Subcutaneous abdominal adipose tissue (tissue), 5 donors: Measurements from ENCODE around the gene G6PD.
"Not testable (repeated sequence)": the region's sequence is repeated elsewhere in the genome, so short reads cannot be mapped to it uniquely, and the experiment has no call there.

Experiments
- H3K27ac ChIP-seq: one replicate; pipeline ENCODE4 v1.7.0; 2013; ENCODE audit warnings: low read depth, mild to moderate bottlenecking, inconsistent platforms, low read length, moderate library complexity
- H3K27me3 ChIP-seq, 5 donors: one replicate each; pipeline ENCODE4 v1.7.0; 2013; ENCODE audit warnings: low read length in 5 of 5, inconsistent platforms in 1 of 5; ENCODE audit not compliant: control insufficient read depth in 5 of 5, insufficient read depth in 4 of 5
- H3K36me3 ChIP-seq, 5 donors: one replicate each; pipeline ENCODE4 v1.7.0; 2013; ENCODE audit warnings: low read length in 5 of 5; ENCODE audit not compliant: control insufficient read depth in 5 of 5, insufficient read depth in 5 of 5
- H3K4me1 ChIP-seq, 5 donors: one replicate each; pipeline ENCODE4 v1.7.0; 2013; ENCODE audit warnings: low read length in 5 of 5, mild to moderate bottlenecking in 3 of 5, moderate library complexity in 1 of 5; ENCODE audit not compliant: control insufficient read depth in 5 of 5, insufficient read depth in 5 of 5
- H3K4me3 ChIP-seq, 5 donors: one replicate each; pipeline ENCODE4 v1.7.0; 2013; ENCODE audit warnings: low read length in 5 of 5, low read depth in 1 of 5
- H3K9ac ChIP-seq, 5 donors: one replicate each; pipeline ENCODE4 v1.7.0; 2013; ENCODE audit warnings: low read length in 5 of 5, mild to moderate bottlenecking in 4 of 5, moderate library complexity in 3 of 5
- H3K9me3 ChIP-seq, 5 donors: one replicate each; pipeline ENCODE4 v1.7.0; 2013; ENCODE audit warnings: low read length in 5 of 5; ENCODE audit not compliant: control insufficient read depth in 5 of 5
- donor health status: healthy.
- donor health status: healthy.
- donor health status: healthy.
- donor health status: healthy.
- donor health status: healthy.

Gene G6PD

DNA sequence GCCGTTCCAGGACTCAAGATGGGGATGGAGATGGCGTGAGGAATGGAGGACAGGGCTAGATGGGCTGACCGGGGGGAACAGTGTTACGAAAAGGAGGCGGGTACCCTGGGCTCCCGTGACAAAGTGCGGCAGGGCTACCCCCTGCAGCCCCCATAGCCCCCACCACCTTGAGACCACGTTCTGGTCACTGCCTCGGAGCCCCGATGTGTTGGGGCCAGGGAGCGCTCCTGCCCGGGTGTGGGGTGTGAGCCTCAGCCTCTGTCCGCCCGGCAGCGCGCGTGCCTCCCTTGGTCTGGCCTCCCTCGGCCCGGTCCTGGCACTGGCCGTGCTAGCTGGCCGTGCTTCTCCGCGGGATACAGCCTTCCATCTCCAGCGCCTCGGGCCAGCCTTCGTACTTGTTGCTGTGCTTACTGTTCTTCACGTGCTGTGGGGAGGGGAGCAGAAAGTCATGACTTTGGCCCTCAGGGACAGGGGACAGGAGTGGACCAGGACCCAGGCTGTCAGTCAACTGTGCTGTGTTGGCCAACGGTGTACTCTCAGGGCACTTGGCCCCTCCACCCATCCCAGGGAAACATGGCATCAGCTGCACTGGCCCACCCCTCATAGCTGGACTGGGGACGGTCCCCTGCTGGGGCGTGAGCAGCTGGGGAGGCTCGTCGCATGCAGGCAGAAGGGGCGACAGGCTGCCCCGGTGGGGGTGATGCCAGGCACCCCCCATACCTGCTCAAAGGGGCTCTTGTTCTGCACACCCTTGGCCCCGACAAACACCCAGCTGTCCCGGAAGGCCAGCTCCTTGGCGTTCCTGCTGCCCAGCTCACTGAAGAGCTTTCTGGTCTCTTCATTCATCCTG lies 39.9 kb downstream of the G6PD start:
- Histone ChIP-seq H3K4me1 (peaks cover 0 to 15% (median 8%) of the 10 kb centered on the region in 5 donors), H3K9ac (no peak overlapping the region), H3K27ac (peak overlapping the region; percentile 77), H3K4me3 (no peak overlapping the region), H3K36me3 (peaks cover 0 to 33% (median 18%) of the 10 kb centered on the region in 5 donors), H3K27me3 (peaks cover 0 to 13% (median 9%) of the 10 kb centered on the region in 5 donors), H3K9me3 (peaks cover 5 to 14% (median 8%) of the 10 kb centered on the region in 5 donors)

DNA sequence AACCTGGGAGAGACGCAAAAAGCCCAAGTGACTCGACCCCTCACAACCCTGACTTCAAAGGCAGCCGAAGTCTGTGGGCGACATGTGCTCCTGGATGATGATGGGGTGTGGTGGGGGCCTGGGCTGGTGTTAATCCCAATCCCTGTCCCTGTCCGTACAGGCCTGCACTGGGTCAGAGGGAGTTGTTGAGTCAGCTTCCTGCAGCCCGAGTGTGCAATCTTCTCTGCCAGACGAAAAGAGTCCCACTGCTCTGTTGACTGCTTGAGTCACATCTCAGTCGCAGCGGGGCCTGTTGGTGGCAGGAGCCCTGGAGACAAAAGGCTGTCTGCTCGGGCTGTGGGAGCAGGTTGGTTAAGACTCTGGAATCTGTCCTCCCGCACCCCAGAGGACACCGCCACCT lies 40.9 kb downstream of the G6PD start:
- Histone ChIP-seq H3K4me3 (no peak overlapping the region), H3K27ac (peak overlapping the region; percentile 77), H3K27me3 (peaks cover 0 to 13% (median 6%) of the 10 kb centered on the region in 5 donors), H3K4me1 (peaks cover 0 to 15% (median 8%) of the 10 kb centered on the region in 5 donors), H3K9me3 (peaks cover 5 to 14% (median 8%) of the 10 kb centered on the region in 5 donors), H3K9ac (no peak overlapping the region), H3K36me3 (peaks cover 0 to 33% (median 18%) of the 10 kb centered on the region in 5 donors)

DNA sequence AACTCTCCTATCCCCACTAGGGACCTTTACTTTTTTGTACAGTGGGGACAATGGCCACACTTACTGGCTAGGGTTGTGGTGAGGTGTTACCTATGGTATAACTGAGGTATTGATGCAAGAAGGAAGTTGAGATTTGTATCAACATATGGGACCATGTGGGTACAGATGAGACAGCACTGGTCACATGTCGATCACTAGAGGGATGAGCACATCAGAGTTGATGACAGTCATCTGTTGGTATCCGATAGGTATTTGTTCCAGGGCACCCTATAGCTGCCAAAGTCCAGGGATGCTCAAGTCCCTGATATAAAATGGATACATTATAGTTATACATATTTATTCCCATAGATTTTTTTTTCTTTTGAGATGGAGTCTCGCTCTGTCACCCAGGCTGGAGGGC lies 43.7 kb downstream of the G6PD start:
- H3K4me3 ChIP-seq = no peak overlapping the region
- peaks cover 0 to 15% (median 8%) of the 10 kb centered on the region in 5 donors for H3K4me1 ChIP-seq
- peaks cover 0 to 22% (median 11%) of the 10 kb centered on the region in 5 donors for H3K36me3 ChIP-seq
- peaks cover 0 to 11% (median 3%) of the 10 kb centered on the region in 5 donors for H3K27me3 ChIP-seq
- H3K27ac ChIP-seq = no peak overlapping the region
- H3K9me3 ChIP-seq = no peaks in the 10 kb centered on the region
- H3K9ac ChIP-seq = no peak overlapping the region

DNA sequence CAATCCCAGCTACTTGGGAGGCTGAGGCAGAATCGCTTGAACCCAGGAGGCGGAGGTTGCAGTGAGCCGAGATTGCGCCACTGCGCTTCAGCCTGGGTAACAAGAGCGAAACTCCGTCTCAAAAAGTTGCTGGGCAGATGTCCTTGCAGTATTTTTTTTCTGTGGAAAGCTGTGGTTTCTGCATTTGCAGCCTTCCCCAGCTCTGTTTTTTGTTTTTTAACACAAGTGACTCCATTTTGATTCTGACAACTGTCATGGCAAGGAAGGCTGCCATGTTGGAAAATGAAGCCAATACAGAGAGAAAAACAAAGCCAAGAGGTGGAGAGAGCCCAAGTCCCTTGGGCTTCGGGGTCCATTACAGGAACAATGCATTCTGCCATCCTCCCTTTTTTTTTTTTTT lies 44.5 kb downstream of the G6PD start:
- H3K4me3 ChIP-seq = no peak overlapping the region
- no peak overlapping the region for H3K27ac ChIP-seq
- H3K36me3 ChIP-seq = peaks cover 0 to 15% (median 9%) of the 10 kb centered on the region in 5 donors
- no peaks in the 10 kb centered on the region for H3K9me3 ChIP-seq
- H3K27me3 ChIP-seq = peaks cover 0 to 6% (median 3%) of the 10 kb centered on the region in 5 donors
- no peak overlapping the region for H3K9ac ChIP-seq
- H3K4me1 ChIP-seq = peaks cover 0 to 15% (median 8%) of the 10 kb centered on the region in 5 donors

DNA sequence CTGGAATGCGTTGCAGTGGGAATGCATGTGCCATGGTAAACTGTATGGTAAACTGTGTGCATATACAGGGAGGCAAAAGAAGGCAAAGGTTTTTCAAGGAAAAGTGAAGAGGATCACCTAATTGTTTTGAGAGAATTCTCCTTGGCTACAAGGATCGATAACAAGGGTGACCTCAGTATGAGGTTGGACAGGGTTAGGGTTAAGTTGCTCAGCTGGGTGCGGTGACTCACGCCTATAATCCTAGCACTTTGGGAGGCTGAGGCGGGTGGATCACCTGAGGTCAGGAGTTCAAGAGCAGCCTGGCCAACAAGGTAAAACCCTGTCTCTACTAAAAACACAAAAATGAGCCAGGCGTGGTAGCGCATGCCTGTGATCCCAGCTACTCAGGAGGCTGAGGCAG lies 45.2 kb downstream of the G6PD start:
- not testable (repeated sequence) for H3K27ac ChIP-seq, H3K4me3 ChIP-seq, H3K36me3 ChIP-seq, H3K9ac ChIP-seq, H3K27me3 ChIP-seq, H3K9me3 ChIP-seq
- peaks cover 0 to 15% (median 8%) of the 10 kb centered on the region in 5 donors for H3K4me1 ChIP-seq

DNA sequence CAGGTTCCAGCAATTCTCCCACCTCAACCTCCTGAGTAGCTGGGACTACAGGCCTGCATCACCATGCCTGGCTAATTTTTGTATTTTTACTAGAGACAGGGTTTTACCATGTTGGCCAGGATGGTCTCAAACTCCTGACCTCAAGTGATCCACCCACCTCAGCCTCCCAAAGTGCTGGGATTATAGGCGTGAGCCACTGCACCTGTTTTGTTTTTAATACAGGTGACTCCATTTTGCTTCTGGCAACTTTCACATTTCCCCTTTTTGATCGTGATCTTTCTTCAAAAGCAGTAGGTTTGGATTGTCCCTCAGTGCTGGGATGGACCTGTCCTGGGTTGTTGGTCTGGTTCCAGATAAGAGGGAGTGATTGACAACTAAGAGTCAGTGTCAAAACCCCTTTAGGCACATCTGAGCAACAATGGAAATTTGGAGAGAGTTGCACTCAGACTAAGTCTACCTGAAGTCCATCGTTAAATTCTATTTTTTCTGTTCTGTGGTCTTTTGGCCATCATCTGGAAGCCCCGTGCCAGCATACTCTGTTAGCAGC lies 50.0 kb downstream of the G6PD start:
- H3K9ac ChIP-seq, H3K4me3 ChIP-seq, H3K36me3 ChIP-seq, H3K27ac ChIP-seq, H3K9me3 ChIP-seq, H3K4me1 ChIP-seq, H3K27me3 ChIP-seq: not testable (repeated sequence)

DNA sequence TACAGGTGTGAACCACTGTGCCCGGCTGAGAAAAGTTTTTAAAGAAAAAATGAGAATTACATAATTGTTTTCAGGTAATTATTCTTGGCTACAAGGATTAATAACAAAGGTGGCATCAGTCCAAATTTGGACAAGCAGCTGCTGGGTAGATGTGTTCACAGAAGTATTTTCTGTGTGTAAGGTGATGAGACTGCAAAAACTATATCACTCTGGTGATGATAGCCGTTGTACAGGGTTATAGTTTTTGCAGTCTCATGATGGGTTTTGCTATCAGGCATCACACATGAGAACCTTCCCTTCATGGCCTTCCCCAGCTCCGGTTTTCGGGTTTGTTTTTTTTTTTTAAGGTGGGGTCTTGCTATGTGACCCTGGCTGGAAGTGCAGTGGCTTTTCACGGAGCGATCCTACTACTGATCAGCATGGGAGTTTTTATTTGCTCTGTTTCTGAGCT lies 51.1 kb downstream of the G6PD start:
- Histone ChIP-seq H3K9me3 (no peaks in the 10 kb centered on the region), H3K27ac (no peak overlapping the region), H3K36me3 (no peaks in the 10 kb centered on the region), H3K4me3 (no peak overlapping the region), H3K9ac (no peak overlapping the region), H3K27me3 (peaks cover 0 to 6% (median 0%) of the 10 kb centered on the region in 5 donors), H3K4me1 (peaks cover 0 to 5% (median 0%) of the 10 kb centered on the region in 5 donors)

DNA sequence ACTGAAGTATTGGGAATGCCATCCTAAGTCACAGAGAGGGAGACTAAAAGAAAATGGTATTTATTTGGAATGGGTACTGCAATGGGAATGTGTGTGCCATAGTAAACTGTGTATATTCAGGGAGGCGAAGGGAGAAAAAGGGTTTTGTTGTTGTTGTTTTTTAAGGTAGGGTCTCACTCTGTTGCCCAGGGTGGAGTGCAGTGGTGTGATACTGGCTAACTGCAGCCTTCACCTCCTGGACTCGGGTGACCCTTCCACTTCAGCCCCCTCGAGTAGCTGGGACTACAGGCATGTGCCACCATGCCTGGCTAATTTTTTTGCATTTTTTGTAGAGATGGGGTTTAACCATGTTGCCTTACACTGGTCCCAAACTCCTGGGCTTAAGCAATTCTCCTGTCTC lies 51.9 kb downstream of the G6PD start:
- no peak overlapping the region for H3K4me3 ChIP-seq
- H3K9me3 ChIP-seq = no peaks in the 10 kb centered on the region
- H3K4me1 ChIP-seq = peaks cover 0 to 10% (median 4%) of the 10 kb centered on the region in 5 donors
- H3K36me3 ChIP-seq = no peaks in the 10 kb centered on the region
- H3K27me3 ChIP-seq = peaks cover 0 to 6% (median 0%) of the 10 kb centered on the region in 5 donors
- H3K9ac ChIP-seq = no peak overlapping the region
- H3K27ac ChIP-seq = no peak overlapping the region

DNA sequence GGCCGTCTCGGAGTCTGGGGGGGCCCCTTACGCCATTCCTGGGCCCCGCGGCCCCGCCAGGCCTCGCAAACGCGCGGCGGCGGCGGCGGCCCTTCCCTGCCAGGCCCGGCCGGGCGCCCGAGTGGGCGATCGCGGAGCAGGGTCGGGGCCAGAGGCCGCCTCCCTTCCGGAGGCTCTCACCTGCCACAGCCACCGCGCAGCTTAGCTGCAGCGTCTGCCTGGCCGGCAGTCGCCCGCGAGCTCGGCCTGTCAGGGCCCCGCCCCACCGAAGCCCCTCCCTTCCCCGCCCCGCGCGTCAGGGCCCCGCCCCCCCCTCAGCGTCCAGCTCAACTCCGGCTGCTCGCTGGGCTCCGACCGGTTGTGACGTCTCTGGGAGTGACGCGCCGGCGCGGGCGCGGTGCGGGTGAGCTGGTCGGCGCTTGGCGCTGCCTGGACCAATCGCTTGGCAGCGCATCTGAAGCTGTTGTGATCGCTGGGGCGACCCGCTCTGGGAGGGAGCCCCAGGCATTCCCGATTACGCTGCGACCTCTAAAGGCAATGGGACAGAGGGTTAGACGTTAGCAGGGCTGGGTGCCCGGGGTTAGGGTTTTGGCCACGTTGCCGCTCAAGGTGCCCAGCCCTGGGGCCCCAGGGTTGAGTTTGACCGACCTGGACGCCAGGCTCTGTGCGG lies 56.1 kb downstream of the G6PD start, which contains the start of gene SLC10A3:
SLC10A3 (minus strand) TSS at position 216 of the 670 bp plus-strand sequence. CDS start 1,689 bp downstream, outside the sequence.
- H3K9ac ChIP-seq = peak within 1 kb of the TSS; percentile 38 to 76 (median 70)
- H3K36me3 ChIP-seq = peaks cover 0 to 15% (median 9%) of the 10 kb centered on the region in 5 donors
- H3K27ac ChIP-seq = peak within 1 kb of the TSS; percentile 69
- H3K4me1 ChIP-seq = peaks cover 0 to 39% (median 22%) of the 10 kb centered on the region in 5 donors
- H3K27me3 ChIP-seq = peaks cover 0 to 12% (median 9%) of the 10 kb centered on the region in 5 donors
- peak within 1 kb of the TSS; percentile 60 to 81 (median 69) for H3K4me3 ChIP-seq
- no peaks in the 10 kb centered on the region for H3K9me3 ChIP-seq
